HG03135 (cell line): ENCODE measurements around the gene TBC1D1.
"Not testable (repeated sequence)": the region's sequence is repeated elsewhere in the genome, so short reads cannot be mapped to it uniquely, and the experiment has no call there.

Experiments used
- ATAC-seq: cut with Tn5 transposase; IDR thresholded peaks from one replicate; pipeline ENCODE4 v1.9.1; 2021; ENCODE audit warnings: mild to moderate bottlenecking, moderate library complexity; ENCODE audit not compliant: unreplicated experiment

TBC1D1 gene

GRCh38 chr4:37960679-37961450 is 70.0 kb downstream of the TBC1D1 start:
- no peak for ATAC-seq

- no peak for ATAC-seq
Observed at GRCh38 chr4:37964734-37965457, 74.0 kb downstream of the TBC1D1 start.

GRCh38 chr4:37966044-37966443 is 75.2 kb downstream of the TBC1D1 start:
- ATAC-seq, result no peak

DNA sequence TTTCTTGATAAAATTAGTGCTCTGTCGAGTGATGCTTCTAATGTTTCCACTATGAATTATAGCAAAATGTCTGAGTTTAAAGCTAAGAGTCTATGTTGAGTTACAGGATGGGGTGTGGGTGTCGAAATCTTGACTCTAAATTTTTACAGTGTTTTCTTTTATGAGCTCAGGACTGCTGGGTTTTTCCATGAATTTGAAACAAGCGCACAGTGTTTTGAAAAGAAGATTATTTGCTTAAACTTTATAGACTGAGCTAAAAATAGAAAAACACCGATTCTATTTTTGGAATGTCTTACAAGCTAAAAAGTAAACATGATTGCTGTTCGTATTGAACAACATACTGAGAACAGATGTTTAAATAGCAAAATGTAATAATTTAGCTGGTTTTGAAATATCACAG is 76.9 kb downstream of the TBC1D1 start:
- no peak for ATAC-seq

DNA sequence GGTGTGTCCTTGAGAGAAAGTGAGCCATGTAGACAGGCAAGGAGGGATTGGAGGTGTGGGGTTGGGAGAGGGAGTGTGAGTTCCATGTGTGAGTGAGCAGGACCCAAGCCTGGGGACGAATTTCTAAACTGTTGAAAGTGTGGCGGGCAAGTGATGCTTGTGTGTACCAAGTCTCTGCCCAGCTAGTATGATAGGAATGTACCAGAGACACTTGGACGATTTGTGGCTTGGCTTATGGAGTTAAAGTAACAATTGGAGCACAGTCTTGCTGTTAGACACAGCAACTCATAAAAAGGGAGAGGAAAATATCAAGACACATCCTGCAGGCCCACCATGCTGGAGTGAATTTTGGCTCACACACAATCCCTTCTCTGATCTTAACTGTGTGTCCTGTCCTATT is 77.9 kb downstream of the TBC1D1 start:
- ATAC-seq, result no peak

DNA sequence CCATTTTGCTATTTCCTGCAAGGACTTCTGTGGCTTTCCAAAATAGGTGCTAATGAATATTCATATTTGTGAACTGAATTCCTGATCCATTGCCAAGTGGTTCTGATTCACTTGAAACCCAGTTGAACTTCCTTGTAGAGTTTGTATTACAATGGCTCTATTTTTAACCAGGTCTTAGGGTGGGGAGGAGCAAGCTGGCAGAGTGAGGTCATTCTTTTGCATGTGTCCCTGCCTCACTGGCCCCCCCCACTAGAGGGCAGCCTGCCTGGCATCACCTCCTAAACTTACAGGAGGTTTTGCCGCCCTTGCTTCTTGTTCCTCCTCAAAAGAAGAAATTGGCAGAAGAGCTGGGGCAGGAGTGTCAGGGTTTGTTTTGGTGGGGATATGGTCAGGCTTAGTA is 79.8 kb downstream of the TBC1D1 start:
- no peak for ATAC-seq

- no peak for ATAC-seq
Observed at GRCh38 chr4:37971202-37971601, 80.3 kb downstream of the TBC1D1 start.

GRCh38 chr4:37973441-37973840 is 82.6 kb downstream of the TBC1D1 start:
- ATAC-seq, result no peak

GRCh38 chr4:37975321-37975822 is 84.5 kb downstream of the TBC1D1 start:
- not testable (repeated sequence) for ATAC-seq

GRCh38 chr4:37976507-37976906 is 85.6 kb downstream of the TBC1D1 start:
- no peak for ATAC-seq

DNA sequence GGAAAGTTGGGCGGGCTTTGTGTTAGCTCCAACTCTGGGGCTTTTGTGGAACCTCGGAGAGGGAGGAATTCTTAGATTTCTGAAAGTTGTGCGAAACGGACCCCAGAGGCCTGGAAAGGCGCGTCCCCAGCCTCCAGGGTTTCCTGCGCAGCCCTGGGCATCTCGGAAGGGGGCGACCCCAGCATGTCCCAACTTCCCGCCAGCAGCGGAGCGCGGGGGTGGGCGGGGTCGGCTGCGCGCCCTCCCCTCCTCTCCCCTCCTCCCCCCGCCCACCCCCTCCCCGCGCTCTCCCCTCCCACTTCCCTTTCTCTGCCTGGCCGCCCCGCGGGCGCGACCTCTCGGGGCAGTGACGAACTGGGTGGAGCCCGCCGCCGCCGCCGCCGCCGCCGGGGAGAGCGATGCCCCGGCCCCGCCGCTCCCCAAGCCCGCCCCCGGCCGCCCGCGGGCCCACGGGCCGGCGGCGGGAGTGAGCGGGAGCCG is 86.1 kb downstream of the TBC1D1 start:
- ATAC-seq, result peak; percentile 76

DNA sequence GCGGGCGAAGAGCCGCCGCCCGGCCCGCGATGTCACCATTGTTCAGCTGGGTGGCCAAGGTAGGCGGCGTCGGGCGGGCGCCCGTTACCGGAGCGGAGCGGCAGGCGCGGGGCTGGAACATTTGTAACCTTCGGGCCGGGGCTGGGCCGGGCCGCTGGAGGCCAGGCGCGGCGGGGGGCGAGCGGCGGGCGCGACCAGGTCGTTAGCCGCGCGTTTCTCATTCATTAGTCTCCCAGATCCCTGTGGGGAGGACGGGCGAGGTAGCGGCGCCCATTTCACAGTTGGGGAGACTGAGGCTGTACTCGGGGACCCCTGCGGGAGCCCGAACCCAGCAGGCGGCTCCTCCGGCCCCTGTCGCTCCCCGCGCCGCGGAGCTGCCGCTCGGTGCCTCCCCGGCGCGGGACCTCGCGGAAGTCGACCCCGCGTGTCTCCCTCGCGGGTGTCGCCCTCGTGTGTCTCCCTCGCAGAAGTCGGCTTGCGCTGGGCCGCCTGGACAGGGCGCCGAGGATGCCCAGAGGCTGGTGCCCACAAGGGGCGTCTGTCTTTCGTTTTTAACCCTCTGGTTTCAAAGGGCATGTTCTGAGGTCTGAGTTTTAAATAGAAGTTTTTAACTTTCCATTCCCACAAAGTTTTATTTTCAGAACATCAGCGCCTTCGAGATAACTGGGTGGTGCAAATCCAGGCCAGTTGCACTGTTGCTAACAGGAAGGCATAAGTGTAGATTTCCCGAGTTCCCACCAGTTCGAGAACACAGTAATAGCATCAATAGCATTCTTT is 86.8 kb downstream of the TBC1D1 start:
- ATAC-seq, result peak; percentile 60

- ATAC-seq, result peak; percentile 27
Observed at GRCh38 chr4:37978248-37978924, 87.5 kb downstream of the TBC1D1 start.

DNA sequence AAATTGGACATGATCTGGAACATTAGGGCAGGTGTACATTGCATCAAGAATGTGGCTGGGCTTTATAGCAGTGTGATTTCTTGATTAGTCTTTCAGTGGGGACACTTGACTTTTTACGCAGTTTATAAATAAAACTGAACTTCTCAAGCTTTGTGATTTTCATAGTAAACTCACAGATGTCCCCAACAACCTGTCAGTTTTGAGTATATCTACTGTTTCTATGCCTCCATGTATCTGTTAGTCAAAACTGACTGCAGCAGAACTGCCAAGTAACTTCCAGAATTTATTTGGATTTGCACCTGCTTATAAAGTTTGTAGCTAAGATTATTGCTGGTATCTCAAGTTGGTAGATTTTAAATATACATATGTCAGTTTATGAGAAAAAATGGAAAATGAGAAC is 89.4 kb downstream of the TBC1D1 start:
- ATAC-seq, result no peak

GRCh38 chr4:37981425-37981824 is 90.5 kb downstream of the TBC1D1 start:
- no peak for ATAC-seq

DNA sequence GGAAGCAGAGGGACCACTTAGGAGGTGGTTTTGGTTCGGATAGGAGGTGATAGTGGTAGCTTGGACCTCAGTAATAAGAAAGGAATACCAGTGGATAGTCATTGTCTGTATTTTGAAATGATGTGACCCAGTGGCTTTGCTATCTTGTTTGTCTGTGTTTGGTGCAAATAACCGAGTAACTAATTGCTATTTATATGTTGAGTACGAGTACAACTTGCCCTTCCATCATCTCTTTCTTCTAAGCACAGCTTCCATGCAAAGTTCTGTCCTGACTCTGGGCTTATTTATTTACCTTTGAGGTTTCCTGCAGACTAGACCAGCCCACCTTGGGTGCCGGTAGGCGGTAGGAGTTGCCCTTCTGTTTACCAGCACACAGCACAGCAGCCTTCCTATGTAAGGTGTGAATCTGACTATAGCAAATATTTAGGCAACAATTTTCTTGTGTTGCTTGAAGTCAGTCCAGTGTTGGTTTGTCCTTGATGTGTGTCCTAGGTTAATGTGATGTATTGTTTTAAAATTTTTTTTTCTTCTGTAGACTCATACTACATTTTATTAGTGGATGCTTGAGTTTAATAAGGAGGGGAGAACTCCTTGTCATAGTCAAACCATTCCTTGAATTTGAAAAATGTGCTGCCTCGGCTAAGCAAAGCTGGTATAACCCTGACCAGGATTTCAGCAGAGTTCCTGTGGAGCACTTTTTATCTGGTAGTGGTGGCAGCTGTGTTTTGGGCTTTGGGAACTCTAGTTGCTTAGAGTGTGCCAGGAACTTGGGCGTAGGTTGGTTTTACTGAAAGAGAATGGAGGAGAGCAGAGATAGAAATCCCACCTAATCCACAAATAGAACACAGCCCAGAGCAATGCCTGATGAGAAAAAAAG is 91.2 kb downstream of the TBC1D1 start:
- ATAC-seq, result no peak

GRCh38 chr4:37982736-37983135 is 91.9 kb downstream of the TBC1D1 start:
- no peak for ATAC-seq

DNA sequence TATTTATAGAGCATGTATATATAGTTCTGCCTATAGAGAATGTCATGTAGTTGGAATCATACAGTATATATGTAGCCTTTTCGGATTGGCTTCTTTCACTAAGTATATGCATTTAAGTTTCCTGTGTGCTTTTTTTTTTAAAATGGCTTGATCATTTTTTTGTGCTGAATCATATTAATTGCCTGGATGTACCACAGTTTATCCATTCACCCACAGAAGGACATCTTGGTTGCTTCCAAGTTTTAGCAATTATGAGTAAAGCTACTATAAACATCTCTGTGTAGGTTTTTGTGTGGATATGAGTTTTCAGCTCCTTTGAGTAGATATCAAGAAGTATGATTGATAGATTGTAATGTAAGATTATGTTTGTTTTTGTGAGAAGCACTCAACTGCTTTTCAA is 93.1 kb downstream of the TBC1D1 start:
- no peak for ATAC-seq

DNA sequence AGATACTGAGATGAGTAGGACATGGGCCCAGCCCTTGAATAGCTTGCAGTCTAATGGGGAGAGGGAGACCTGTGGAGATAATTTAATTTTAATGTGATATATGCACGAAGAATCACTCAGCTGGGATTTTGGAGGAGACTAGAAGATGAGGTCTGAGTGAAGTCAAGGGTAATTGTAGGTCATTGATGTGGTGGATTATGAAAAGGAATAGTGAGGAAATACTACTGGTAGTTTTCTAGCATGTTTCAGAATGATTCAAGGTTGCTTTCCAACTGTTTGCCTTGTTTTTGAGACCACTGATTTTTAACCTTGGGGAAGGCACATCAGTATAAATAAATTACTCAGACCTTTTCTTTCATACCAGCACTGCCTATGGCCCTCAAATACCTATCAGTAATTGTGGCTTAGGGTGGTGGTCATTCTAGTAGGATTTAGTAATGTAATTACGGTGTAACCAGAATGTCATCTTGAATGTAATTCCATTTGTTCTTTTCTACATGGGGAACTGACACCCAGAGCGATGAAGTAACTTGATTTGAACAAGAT is 94.9 kb downstream of the TBC1D1 start:
- no peak for ATAC-seq
